ENCODE measurements around the gene CIPC.

Gene CIPC

GRCh38 chr14:77103951-77104350 is 5.9 kb downstream of the CIPC start:
- DNase-seq: no peak

- DNase-seq: no peak
These were observed 6.3 kb downstream of the CIPC start for GRCh38 chr14:77104393-77104792.

GRCh38 chr14:77105145-77105939 is 7.3 kb downstream of the CIPC start:
- DNase-seq: no peak

GRCh38 chr14:77106666-77107065 is 8.6 kb downstream of the CIPC start:
- no peak for DNase-seq

GRCh38 chr14:77107228-77107627 is 9.2 kb downstream of the CIPC start:
- DNase-seq: no peak

- DNase-seq: no peak
These were observed 10.7 kb downstream of the CIPC start for GRCh38 chr14:77108753-77109152.

GRCh38 chr14:77109656-77110055 is 11.6 kb downstream of the CIPC start:
- DNase-seq: no peak

GRCh38 chr14:77110286-77110685 is 12.2 kb downstream of the CIPC start:
- DNase-seq: no peak

- DNase-seq: no peak
These were observed 13.0 kb downstream of the CIPC start for GRCh38 chr14:77111021-77111420.

- no peak for DNase-seq
These were observed 15.6 kb downstream of the CIPC start for GRCh38 chr14:77113644-77114043.

- no peak for DNase-seq
These were observed 16.6 kb downstream of the CIPC start for GRCh38 chr14:77114609-77115008.

- DNase-seq: no peak
These were observed 18.2 kb downstream of the CIPC start for GRCh38 chr14:77116172-77116817.

GRCh38 chr14:77119851-77120250 is 21.8 kb downstream of the CIPC start:
- DNase-seq: no peak

GRCh38 chr14:77120771-77121743 is 23.0 kb downstream of the CIPC start:
- no peak for DNase-seq

- DNase-seq: no peak
These were observed 24.6 kb downstream of the CIPC start for GRCh38 chr14:77122526-77123125.

- DNase-seq: no peak
These were observed 25.6 kb downstream of the CIPC start for GRCh38 chr14:77123381-77124325.

- DNase-seq: no peak
These were observed 26.6 kb downstream of the CIPC start for GRCh38 chr14:77124345-77125280.

GRCh38 chr14:77125281-77125801 is 27.3 kb downstream of the CIPC start:
- DNase-seq: no peak

GRCh38 chr14:77125823-77126325 is 27.8 kb downstream of the CIPC start:
- no peak for DNase-seq

GRCh38 chr14:77126461-77126990 is 28.5 kb downstream of the CIPC start:
- DNase-seq: no peak

Measured in cortex of kidney (tissue), 1 donor.